B cell (primary cell): ENCODE measurements around the gene SLC40A1. TPM values are rescaled to one million over a fixed set of nuclear protein-coding genes. Genes with fewer than 3 reads are reported as not detected.

Experiments used
- ATAC-seq: fragments of 200-7000 bp; cut with Tn5 transposase; one replicate; pipeline ENCODE4 v1.10.0; 2021; ENCODE audit warnings: low read depth, mild to moderate bottlenecking, moderate number of reproducible peaks, moderate library complexity
- CTCF ChIA-PET: fragments of 350-600 bp; sonication (Branson Sonifier 250); formaldehyde crosslinking; loops from one replicate; lab custom pipeline; 2021; ENCODE audit warnings: antibody characterized with exemption, inconsistent platforms; lab: Charles Lee
- POLR2A ChIA-PET: fragments of 350-600 bp; sonication (Branson Sonifier 250); formaldehyde crosslinking; loops from one replicate; lab custom pipeline; 2021; ENCODE audit warnings: antibody characterized with exemption; lab: Charles Lee
- DNase-seq: peaks from one replicate; pipeline ENCODE4 v3.0.0; 2013
- H2AFZ ChIP-seq: 2 replicates; pipeline ENCODE4 v1.6.1; 2012; ENCODE audit warnings: mild to moderate bottlenecking, low read depth, low read length; ENCODE audit not compliant: insufficient read depth, poor library complexity, severe bottlenecking
- H3K27ac ChIP-seq, 2 donors: 1 replicate in 1 of 2; 2 replicates in 1 of 2; pipeline ENCODE4 v1.5.1; 2012 to 2013; ENCODE audit warnings: low read length in 2 of 2, mild to moderate bottlenecking in 2 of 2, moderate library complexity in 1 of 2
- H3K27me3 ChIP-seq, 4 experiments: fragments of 200-600 bp in 1 of 4; sonication (generic) in 1 of 4; replicated peaks in 1 of 4; 1 replicate in 2 of 4; 2 replicates in 2 of 4; pipeline versions ENCODE4 v1.6.1 to v1.7.0; 2013 to 2016; ENCODE audit warnings: low read length in 3 of 4, mild to moderate bottlenecking in 2 of 4, mixed read lengths in 1 of 4, moderate library complexity in 1 of 4; ENCODE audit not compliant: insufficient read depth in 4 of 4, control insufficient read depth in 3 of 4; ENCODE audit errors: control extremely low read depth in 1 of 4
- H3K36me3 ChIP-seq, 2 experiments: replicated peaks in 1 of 2; 1 replicate in 1 of 2; 2 replicates in 1 of 2; pipeline versions ENCODE4 v1.6.1 to v1.7.1; 2013; ENCODE audit warnings: low read length in 1 of 2; ENCODE audit not compliant: insufficient read depth in 2 of 2, control insufficient read depth in 1 of 2; ENCODE audit errors: control extremely low read depth in 1 of 2, extremely low read depth in 1 of 2
- H3K4me1 ChIP-seq, 2 donors: fragments of 200-600 bp in 1 of 2; sonication (generic) in 1 of 2; 1 replicate in 1 of 2; 2 replicates in 1 of 2; pipeline versions ENCODE4 v1.5.1 to v1.6.1; 2013 to 2017; ENCODE audit warnings: low read length in 2 of 2; ENCODE audit not compliant: control insufficient read depth in 2 of 2, insufficient read depth in 2 of 2
- H3K4me2 ChIP-seq: replicated peaks from 2 replicates; pipeline ENCODE3; 2012; ENCODE audit warnings: mild to moderate bottlenecking, low read depth, low read length; ENCODE audit not compliant: poor library complexity, severe bottlenecking
- H3K4me3 ChIP-seq, 5 experiments: fragments of 200-600 bp in 1 of 5; sonication (generic) in 1 of 5; 1 replicate in 3 of 5; 2 replicates in 2 of 5; pipeline versions ENCODE4 v1.5.1 to v1.7.0; 2011 to 2016; ENCODE audit warnings: low read length in 4 of 5, mild to moderate bottlenecking in 4 of 5, low read depth in 2 of 5, control low read depth in 1 of 5, moderate library complexity in 1 of 5; ENCODE audit not compliant: insufficient read depth in 1 of 5; ENCODE audit errors: control extremely low read depth in 1 of 5, extremely low read depth in 1 of 5
- H3K79me2 ChIP-seq: fragments of 200-600 bp; sonication (generic); one replicate; pipeline ENCODE4 v1.6.0; 2016; ENCODE audit warnings: low read length; ENCODE audit not compliant: control insufficient read depth, insufficient read depth
- H3K9ac ChIP-seq: fragments of 200-600 bp; sonication (generic); 2 replicates; pipeline ENCODE4 v1.6.1; 2017; ENCODE audit warnings: mild to moderate bottlenecking, low read length, moderate library complexity
- H3K9me3 ChIP-seq, 3 donors: one replicate each; pipeline versions ENCODE4 v1.6.1 to v1.7.1; 2013; ENCODE audit warnings: low read length in 2 of 3; ENCODE audit not compliant: control insufficient read depth in 2 of 3, insufficient read depth in 1 of 3; ENCODE audit errors: control extremely low read depth in 1 of 3
- H4K20me1 ChIP-seq: 2 replicates; pipeline ENCODE4 v1.6.0; 2012; ENCODE audit warnings: mild to moderate bottlenecking, low read length; ENCODE audit not compliant: insufficient read depth, control insufficient read depth, poor library complexity, severe bottlenecking
- H3K27ac Mint-ChIP-seq: one replicate; pipeline ENCODE4 v1.8.0; 2021; ENCODE audit warnings: mixed read lengths
- H3K27me3 Mint-ChIP-seq: one replicate; pipeline ENCODE4 v1.8.0; 2021; ENCODE audit warnings: mixed read lengths
- H3K4me1 Mint-ChIP-seq: one replicate; pipeline ENCODE4 v1.8.0; 2021; ENCODE audit warnings: mixed read lengths
- H3K4me3 Mint-ChIP-seq: one replicate; pipeline ENCODE4 v1.8.0; 2021; ENCODE audit warnings: mixed read lengths
- H3K9me3 Mint-ChIP-seq: one replicate; pipeline ENCODE4 v1.8.0; 2022; ENCODE audit warnings: mixed read lengths; ENCODE audit not compliant: insufficient read depth
- CTCF ChIP-seq: fragments of 200-600 bp; IDR thresholded peaks from one replicate; pipeline ENCODE4 v1.8.0; 2022; ENCODE audit warnings: antibody characterized with exemption, mild to moderate bottlenecking
- EZH2 ChIP-seq: IDR thresholded peaks from 2 replicates; pipeline ENCODE4 v1.6.1; 2012; ENCODE audit warnings: borderline replicate concordance, low read depth, mild to moderate bottlenecking, moderate library complexity, low read length; ENCODE audit not compliant: insufficient read depth, poor library complexity, severe bottlenecking
- WGBS: methylation state at CpG from one replicate; pipeline ENCODE4 v1.1.5; 2013; ENCODE audit warnings: missing lambda C conversion rate; ENCODE audit not compliant: insufficient coverage; 5-methylcytosine and 5-hydroxymethylcytosine counted together
- intact Hi-C: fragments of 100-400 bp; cut with micrococcal nuclease; formaldehyde crosslinking; loops from one replicate; pipeline ENCODE4 v1.10.0; 2022
- polyA plus RNA-seq: library from polyadenylated mRNA; depleted of rRNA; stranded (reverse); fragments of >200 nt; gene quantifications from 2 replicates; pipeline ENCODE4 v1.2.3, GENCODE V29; 2012
- total RNA-seq, 2 donors: library from RNA; stranded (reverse); fragments of 120-200 nt in 1 of 2; gene quantifications; 1 replicate in 1 of 2; 2 replicates in 1 of 2; pipeline versions ENCODE4 v1.2.3 to v1.2.4, GENCODE V29; 2013 to 2022

SLC40A1 gene
- total and polyA plus RNA-seq, 2 donors (not counting 1 experiment from before 2014, with no cell fraction given) = 0.07 to 0.39 TPM

- Histone ChIP-seq H3K9ac (no peak overlapping the region), H2AFZ (no peak overlapping the region), H3K4me1 (no peaks in the 10 kb centered on the region), H4K20me1 (no peaks in the 10 kb centered on the region), H3K79me2 (no peaks in the 10 kb centered on the region), H3K4me2 (no peak overlapping the region), H3K27me3 (peaks cover 0 to 8% (median 0%) of the 10 kb centered on the region in 4 experiments), H3K27ac (no peak overlapping the region), H3K36me3 (no peaks in the 10 kb centered on the region), H3K9me3 (peaks cover 0 to 7% (median 0%) of the 10 kb centered on the region in 3 donors), H3K4me3 (no peak overlapping the region)
- TF ChIP-seq CTCF (no peak), EZH2 (no peak)
- no CpG with 5 or more reads among the region's 2 CpGs for WGBS
- DNase-seq (no peak), ATAC-seq (no peak)
- no peak overlapping the region for H3K4me3 Mint-ChIP-seq
- POLR2A ChIA-PET = no interaction called here
- intact Hi-C loops = no loop called here
- no peak overlapping the region for H3K27ac Mint-ChIP-seq
- CTCF ChIA-PET = no interaction called here
- H3K9me3 Mint-ChIP-seq = no peaks in the 10 kb centered on the region
- H3K4me1 Mint-ChIP-seq = no peaks in the 10 kb centered on the region
- peaks cover 9% of the 10 kb centered on the region for H3K27me3 Mint-ChIP-seq
Measured at GRCh38 chr2:189511210-189511959, 69.2 kb downstream of the SLC40A1 start.

Other genes with a start within 250 kb of the SLC40A1 start
- gene WDR75, start 139.3 kb downstream of the SLC40A1 start, total RNA-seq = 48.3 and 51.2 TPM in 2 replicates
- 17.6 and 29.5 TPM in 2 replicates for gene WDR75, start 139.3 kb downstream of the SLC40A1 start, polyA plus RNA-seq
- 25.3 and 29.8 TPM in 2 replicates for gene ASNSD1, start 80.7 kb upstream of the SLC40A1 start, total RNA-seq
- 13.0 and 21.6 TPM in 2 replicates for gene ASNSD1, start 80.7 kb upstream of the SLC40A1 start, polyA plus RNA-seq
- gene ANKAR, start 93.9 kb upstream of the SLC40A1 start, total RNA-seq = 23.4 and 24.8 TPM in 2 replicates
- 11.2 and 11.8 TPM in 2 replicates for gene ANKAR, start 93.9 kb upstream of the SLC40A1 start, polyA plus RNA-seq
- 11.2 and 12.6 TPM in 2 replicates for gene OSGEPL1, start 182.0 kb upstream of the SLC40A1 start, total RNA-seq
- 5.5 and 8.3 TPM in 2 replicates for gene OSGEPL1, start 182.0 kb upstream of the SLC40A1 start, polyA plus RNA-seq
- 166 and 170 TPM in 2 replicates for gene ORMDL1, start 203.6 kb upstream of the SLC40A1 start, total RNA-seq
- 138 and 162 TPM in 2 replicates for gene ORMDL1, start 203.6 kb upstream of the SLC40A1 start, polyA plus RNA-seq
- 43.6 and 44.2 TPM in 2 replicates for gene PMS1, start 203.7 kb upstream of the SLC40A1 start, total RNA-seq
- 14.9 and 15.3 TPM in 2 replicates for gene PMS1, start 203.7 kb upstream of the SLC40A1 start, polyA plus RNA-seq